Hematopoietic multipotent progenitor cell treated with erythropoietin and hydrocortisone succinate and interleukin-3 and kit ligand, for 6 days (in vitro differentiated cells): ENCODE measurements around the gene LSP1.
A peak's percentile ranks its signal among the peaks of the same experiment; 100 is the strongest.

Experiments
- DNase-seq: peaks from one replicate; pipeline ENCODE4 v3.0.0-alpha.2; 2015

The LSP1 gene

DNA sequence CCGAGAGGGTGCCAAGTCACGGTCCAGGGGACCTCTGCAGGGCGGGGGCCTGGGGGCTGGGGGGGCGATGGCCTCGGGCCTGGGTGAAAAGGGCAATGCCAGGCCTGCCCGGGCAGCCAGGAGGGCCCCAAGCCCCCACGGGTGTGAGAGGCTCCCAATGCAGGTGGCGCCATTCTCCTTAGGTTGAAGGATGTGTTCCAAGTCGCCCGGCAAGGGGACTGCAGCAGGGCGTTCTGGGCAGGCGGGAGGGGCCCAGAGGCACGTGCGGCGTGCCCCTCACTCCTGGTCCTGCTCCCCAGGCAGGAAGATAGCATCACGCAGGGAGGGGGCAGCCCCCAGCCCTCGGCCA, 14.8 kb upstream of the LSP1 start:
- no peak for DNase-seq

DNA sequence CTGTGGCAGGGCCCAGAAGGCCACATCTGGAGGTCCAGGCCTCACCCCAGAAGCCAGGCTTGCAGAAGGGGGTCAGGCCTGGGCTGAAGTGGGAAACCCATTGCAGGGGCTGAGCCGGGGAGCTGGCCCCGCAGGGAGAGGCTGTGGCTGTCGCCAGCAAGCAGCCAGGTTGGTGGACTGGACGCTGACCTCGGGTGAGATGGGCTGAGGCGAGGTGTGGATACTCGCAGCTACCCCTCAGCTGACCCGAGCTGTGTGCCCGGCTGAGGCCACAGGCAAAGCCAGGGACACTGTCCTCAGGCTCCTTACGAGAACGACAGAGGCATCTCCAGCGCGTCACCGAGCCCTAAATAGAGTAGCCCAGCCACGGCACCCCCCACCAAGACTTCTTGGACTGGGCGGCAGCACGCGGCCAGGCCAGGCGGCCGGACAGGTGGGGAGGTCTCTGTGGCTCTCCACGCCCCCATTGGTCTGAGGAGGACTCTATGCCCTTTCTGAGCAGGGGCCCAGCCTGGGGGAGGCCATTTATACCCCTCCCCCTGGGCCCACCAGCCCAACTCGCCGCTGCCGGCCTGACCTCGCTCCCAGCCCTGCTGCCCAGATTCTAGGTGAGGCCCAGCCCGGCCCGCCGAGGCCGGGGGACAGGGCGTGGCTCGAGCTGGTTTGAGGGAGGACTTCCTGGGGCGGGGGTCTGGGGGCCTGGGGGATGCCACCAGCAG, 14.3 kb upstream of the LSP1 start, which contains the start of gene TNNI2:
Gene TNNI2 (plus strand): TSS at position 556 of the 719 bp plus-strand sequence. CDS start 716 bp downstream, outside the sequence.
- DNase-seq, result no peak

DNA sequence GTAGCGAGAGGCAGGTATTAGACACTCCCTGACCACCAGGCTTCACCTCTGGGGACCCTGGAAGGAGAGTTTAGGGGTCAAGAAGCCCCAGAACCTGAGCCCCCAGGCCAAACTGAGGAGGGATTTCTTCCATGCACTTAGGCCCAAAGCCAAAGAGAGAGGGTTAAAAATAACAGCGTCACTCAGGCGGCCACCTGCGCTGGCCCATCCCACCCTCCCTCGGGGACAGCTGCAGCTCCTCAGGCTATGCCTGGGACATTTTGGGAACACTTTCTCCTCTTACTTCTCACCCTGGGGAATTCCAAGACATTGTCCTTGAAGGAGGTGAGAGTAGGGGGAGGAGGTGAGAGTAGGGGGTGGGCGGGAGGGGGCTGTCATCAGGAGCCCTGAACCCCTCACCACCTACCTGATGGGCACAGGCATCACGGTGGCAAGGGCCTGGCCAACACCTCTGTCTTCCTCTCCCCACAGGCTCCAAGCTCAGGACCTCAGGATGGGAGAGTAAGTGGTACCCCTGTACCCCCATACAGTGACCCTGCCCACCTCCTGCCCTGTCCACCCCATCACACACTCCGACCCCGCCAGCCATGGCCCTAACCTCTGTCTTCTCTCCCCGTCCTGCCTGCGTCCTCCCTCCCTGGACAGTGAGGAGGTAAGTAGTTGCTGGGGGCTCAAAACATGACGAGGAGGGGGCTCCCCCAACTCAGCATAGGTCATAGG, 13.5 kb upstream of the LSP1 start:
- no peak for DNase-seq

DNA sequence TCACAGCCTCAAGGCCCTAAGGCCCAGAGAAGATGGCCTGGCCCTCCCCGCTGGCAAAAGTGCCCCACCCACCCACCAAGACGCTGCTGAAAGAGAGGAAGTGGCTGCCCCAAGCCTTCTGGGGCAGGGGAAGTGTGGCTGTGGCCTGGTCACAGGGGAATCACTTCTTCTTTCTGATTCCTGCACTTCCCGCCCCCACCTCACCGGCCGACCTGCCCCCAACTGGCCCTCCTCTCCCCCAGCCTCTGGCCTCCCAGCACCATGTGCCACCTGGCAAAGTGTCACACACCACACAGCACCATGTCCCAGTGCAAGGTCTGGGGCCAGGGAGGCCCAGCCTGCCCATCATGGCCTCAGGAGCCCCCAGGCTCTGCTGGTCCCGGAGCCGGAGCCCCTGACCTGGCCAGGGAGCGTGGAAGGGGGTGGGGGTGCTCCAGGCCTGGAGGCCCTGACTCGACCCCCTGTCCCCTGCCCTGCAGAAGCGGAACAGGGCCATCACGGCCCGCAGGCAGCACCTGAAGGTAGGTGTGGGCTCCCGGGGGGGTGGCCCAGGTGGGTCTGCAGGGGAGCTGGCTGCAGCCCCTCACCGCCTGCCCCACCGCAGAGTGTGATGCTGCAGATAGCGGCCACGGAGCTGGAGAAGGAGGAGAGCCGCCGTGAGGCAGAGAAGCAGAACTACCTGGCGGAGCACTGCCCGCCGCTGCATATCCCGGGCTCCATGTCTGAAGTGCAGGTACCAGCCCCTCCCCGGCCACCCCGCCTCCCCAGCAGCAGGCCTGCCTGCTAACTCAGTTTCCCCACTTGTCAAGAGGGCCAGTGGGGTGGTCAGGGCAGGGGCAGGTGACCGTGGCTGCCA, 12.7 kb upstream of the LSP1 start:
- DNase-seq, result peak; percentile 71

DNA sequence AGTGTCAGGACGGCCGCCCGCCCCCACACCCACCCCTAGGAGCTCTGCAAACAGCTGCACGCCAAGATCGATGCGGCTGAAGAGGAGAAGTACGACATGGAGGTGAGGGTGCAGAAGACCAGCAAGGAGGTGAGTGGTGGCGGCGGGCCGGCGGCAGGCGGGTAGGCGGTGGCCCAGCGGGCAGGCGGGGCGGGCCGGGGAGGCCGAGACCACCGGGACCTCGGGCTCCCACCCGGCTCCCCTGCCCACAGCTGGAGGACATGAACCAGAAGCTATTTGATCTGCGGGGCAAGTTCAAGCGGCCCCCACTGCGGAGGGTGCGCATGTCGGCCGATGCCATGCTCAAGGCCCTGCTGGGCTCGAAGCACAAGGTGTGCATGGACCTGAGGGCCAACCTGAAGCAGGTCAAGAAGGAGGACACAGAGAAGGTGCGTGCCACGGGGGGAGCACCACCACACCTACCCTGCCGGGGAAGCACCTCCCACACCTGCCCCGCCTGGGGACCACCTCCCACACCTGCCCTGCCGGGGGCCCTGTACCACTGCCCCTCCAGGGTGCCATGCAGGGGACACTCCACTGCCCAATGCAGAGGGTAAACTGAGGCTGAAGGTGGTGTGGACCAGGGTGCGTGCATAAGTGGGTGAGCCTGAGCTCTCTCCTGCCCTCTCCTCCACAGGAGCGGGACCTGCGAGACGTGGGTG, 12.0 kb upstream of the LSP1 start:
- DNase-seq, result no peak

DNA sequence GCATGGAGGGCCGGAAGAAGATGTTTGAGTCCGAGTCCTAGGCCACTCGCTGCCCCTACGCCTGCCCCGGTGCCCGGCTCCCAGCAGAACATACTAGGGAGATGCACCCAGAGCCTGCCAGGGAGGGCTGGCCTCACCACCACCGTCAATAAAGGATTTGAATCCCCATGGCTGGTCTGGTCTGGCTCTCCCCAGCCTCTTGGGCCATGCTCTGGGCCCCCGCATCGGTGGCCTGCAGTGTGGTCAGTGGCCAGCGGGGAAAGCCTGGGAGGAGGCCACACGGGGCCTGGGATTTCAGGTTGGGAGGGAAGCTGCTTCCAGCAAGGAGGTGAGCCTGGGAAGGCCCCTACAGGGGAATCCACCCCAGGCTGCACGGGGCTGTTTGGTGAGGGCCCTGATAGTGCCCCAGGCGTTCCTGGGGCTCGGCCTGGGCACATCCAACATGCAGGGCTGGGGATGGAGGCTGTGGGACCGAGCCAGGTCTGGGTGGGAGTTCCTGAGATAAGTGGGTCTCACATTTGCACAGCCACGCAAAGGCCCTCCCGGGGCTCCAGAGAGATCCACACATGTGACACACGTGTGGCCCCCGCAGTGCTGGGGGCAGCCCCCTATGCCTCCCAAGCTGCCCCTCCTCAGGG, 11.3 kb upstream of the LSP1 start:
- DNase-seq, result no peak

DNA sequence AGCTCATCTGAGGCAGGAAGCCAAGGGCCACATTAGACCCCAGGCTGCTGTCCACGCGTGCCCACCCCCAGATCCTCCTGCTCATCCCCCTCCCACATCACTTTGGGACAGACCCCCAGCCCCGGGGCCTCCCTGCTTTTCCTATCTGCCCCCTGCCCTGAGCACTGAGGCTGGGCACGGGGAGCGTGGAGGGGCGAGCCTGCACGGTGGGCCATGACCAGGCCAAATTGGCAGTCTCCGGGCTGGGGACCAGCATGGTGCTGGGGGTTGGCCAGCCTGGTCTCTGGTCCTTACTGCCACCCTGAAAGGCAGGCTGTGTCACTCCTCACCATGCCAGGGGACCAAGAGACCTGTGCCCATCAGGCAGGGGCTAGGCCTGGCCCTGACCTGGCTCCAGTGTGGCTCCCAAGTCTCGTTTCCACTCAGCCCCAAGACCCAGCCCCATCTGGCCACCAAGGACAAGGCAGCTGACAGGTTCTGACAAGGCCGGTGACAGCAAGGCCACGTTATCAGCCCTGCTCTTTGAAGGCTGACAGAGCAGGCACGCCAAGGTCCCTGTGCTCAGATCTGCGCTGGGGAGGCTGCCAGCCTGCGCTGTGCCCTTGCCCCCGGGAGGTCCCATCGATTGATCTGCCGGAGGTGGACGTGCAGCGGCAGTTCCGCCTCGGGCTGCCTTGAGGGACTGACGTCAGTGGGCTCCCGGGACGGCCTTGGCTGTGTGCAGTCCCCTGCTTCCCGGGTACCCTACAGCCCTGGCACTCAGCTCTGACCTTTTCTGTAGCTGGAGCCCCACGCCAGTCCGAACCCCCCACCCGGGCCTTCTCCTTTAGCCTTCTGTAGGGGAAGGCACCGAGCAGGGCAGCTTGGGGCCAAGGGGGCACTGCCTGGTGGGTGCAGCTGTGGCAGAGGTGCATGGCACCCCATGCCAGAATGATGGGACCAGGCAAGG, 10.5 kb upstream of the LSP1 start:
- peak; percentile 58 for DNase-seq

DNA sequence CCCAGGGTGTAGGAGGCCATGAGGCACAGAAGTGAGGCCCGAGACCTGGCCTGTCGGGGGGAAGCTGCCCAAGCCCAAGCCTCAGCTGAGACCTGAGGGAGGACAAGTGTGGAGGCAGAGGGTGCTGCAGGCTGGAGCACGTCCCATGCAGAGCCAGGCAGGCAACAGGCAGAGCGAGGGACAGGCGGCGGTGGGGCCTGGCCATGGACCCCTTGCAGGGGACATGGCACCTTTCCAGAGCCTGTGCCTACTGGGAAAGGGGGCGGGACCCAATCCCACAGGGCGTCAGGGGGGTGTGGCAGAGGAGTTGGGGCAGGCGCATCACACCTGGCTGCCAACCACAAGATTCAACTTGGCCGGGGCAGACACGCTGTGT, 9.8 kb upstream of the LSP1 start:
- no peak for DNase-seq

DNA sequence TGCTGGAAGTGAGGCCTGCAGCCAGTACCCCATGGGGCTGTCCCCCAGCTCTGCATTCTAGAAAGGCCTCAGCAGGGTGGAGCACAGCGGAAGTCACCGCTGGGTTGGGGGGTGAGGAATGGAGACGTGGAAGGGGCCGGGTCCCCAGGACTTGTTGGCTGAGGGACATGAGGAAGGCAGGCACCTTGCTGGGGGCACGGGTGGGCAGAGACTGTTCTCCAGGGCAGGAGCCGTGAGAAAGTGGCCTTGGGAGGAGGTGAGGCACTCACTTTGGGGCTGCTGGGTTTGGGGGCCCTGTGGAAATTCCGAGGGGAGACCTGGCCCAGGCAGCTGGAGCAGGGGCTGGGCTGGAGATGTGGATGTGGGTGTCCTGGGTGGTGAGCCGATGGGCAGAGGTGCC, 9.1 kb upstream of the LSP1 start:
- DNase-seq, result no peak

DNA sequence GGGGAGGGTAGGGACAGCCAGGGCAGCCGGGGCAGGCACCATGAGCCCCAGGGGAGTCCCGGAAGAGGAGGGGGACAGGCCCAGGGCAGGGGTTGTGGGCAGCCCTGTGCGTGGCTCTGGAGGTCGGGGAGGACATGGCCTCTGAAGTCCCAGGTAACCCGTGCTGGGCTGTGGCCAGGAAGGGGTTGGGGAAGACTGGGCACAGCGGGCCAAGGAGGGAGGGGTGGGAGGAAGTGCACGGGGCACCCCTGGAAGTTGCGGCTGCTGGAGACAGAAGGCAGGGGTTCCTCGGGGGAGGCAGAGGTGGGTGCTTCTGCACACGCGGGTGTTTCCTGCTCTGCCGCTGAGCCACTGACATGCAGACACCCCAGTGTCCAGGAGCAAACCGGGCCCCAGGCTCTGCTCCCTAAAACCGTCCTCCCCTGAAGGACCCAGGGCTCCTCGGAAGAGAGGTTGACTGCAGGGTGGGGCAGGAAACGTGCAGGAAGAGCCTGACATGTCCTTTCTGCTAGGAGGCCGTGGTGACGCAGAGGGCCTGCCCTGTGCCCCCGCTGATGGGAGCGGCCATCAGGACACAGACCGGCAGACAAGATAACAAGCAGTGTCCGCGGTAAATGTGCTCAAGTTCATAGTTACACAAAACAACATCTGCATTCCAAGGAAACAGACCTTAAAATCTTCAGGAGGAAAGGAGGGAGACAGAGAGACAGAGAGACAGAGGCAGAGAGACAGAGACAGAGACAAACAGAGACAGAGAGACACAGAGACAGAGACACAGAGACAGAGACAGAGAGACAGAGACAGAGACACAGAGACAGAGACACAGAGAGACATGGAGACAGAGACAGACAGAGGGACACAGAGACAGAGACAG, 8.4 kb upstream of the LSP1 start:
- DNase-seq, result peak; percentile 95

DNA sequence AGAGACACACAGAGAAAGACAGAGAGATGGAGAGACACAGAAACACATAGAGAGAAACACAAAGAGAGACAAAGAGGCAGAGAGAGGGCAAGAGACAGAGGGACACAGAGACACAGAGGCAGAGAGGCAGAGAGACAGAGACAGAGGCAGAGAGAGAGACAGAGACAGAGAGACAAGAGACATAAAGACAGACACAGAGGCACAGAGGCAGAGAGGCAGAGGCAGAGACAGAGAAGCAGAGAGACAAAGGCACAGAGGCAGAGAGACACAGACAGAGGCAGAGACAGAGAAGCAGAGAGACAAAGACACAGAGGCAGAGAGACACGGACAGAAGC, 7.8 kb upstream of the LSP1 start:
- no peak for DNase-seq

DNA sequence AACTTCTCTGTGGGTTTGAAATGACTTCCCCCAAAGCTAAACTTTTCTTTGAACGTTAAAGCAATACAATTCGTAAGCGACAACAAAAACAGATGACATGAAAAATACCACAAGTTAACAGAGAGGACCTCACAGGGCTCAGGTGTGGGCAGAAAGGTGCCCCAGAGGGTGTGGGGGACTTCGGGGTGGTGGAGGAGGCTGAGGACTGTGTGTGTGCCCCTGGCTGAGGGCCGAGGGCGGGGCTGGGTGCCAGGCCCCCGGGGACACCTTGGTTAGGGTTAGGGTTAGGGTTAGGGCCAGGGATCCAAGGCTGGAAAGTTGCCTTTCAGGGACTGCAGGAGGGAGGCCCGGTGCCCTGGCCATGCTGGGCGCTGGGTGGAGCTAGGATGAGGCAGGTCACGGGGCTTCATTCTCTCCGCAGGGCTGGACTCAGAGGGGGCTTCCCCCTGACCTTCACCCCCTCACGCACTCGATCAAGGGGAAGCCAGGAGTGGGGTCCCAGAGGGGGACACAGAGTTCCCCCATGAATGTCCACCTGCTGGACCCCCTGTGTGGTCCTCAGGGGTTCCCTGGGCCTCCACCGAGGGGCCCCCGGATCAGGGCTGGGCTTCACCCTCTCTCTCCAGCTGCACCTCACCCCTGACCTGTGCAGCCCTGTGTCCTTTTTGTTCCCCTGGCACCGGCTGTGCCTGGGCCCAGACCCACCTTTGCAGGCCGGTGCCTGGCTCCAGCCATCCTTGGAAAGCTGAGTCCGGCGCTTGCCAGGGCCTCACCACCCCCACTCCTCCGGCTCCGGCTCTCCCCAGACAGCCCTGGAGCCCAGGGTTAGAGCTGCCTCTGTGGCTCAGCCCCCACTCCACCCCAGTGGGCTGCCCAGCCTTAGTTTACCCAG, 7.1 kb upstream of the LSP1 start:
- no peak for DNase-seq

DNA sequence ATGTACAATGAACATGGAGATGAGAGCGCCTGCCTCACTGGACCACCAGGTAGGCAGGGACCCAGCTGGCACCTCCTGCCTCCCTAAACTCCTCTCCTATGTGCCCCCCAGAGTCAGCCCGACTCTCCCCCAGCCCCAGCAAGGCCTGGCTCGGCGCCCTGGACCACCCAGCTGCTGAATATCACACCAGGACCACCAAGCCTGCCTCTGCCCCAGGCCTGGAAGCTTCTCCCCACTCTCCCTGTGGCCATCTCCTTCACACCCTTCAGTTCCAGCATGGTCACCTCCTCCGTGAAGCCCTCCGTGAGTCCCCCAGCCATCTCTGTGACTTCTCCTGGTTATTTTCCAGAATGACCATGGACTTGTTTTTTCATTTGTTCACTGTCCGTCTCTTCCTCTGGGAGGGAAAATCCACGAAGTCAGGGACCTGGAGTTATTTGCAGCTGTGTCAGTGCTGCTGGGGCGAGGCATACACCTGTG, 6.4 kb upstream of the LSP1 start:
- no peak for DNase-seq

DNA sequence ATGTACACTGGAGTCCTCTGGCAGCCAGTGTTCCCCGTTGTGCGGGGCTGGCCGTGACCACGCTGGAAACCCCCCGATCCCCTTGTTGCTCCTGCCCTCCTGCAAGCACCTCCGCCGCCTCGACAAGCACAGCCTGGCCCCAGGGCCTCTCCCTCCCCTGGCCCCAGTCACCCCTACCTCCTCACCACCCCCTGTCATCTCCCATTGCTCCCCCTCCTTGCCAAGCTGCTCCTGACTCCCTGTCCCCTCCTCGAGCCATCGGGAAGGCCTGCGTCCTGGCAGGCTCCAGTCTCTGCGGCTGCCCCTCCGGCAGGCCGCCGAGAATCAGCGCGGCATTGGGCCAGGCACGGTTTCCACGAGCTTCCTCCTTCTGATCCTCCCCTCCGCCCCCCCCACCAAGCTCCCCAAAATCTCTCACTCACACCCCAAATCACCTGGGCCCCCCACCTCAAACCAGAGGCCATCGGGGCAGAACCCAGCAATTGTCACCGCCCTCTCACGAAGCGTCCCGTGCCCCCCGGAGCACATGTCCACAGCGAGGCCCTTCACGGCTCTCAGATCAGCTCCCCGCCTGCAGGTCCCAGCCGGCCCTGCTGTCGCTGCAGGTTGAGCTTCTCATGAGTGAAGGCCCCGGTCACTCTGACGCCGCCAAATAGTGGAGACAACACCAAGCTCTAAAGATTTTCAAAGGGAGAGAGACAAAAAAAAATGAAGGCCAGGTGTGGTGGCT, 5.7 kb upstream of the LSP1 start:
- no peak for DNase-seq

DNA sequence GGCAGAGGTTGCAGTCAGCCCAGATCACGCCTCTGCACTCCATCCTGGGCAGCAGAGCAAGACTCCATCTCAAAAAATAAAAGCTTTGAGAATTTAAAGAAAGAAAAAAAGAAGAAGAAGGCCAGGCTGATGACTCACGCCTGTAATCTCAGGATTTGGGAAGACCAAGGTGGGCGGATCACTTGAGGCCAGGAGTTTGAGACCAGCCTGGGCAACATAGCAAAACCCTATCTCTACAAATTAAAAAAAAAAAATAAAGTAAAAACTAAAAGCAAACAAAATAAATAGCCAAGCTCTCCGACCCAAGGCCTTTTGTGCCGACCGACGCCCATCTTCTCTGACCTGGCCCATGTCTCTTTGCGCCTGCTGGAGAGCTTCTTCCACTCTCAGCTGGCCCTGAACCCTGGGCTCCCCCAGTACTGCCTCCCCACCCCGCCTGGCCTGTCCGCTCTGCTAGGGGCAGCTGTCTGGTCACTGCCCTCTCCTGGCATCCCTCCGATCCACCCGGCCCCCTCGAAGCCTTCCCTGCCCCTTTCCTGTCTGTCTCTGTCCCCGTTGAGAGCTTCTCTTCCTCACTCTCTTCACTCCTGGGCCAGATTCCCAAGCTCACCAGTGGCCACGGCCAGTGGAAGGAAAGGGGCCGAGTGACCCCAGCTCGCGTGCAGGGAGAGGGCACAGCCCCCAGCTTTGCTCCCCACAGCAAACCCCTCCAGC, 4.8 kb upstream of the LSP1 start:
- DNase-seq, result no peak

DNA sequence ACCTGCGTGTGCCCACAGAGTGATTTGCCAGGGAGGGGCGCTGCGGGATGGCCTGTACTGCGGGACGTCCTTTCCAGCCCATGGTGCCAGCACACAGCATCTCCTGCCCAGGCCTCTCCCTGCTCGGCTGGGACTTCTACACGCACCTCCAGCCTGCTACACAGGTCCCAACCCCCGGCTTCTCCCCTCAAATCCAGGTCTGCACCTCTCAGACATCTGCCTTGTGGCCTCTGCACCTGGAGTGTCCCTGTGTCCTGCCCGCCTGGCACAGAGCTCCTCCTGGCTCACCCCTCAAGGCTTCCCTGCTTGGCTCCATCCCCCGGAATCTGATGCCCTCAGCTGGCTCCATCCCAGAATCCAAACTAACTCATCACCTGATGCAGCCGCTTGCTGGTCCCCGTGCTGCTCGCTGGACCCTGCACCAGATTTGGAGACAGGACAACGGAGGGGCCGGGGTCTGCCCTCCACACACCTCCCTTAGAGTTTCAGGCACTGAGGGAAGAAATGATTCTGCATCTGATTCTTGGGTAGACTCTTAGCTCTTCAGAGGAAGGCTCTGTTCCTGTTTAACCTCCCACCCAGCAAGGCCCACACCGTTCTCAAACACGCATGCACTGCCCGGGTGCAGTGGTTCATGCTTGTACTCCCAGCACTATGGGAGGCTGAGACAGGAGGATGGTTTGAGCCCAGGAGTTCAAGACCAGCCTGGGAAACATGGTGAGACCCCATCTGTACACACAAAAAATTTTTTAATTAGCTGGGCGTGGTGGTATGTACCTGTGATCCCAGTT, 4.0 kb upstream of the LSP1 start:
- no peak for DNase-seq
